22Rv1 (cell line): ENCODE measurements around the gene FYB1.

ENCODE experiments used
- CTCF ChIP-seq: fragments of 450-650 bp; IDR thresholded peaks from 2 replicates; pipeline ENCODE4 v1.5.1; 2017; ENCODE audit warnings: mild to moderate bottlenecking
- ZFX ChIP-seq: fragments of 450-650 bp; IDR thresholded peaks from 2 replicates; pipeline ENCODE4 v1.6.1; 2017; ENCODE audit warnings: antibody characterized with exemption, borderline replicate concordance

GRCh38 chr5:39082995-39083394, 136.4 kb downstream of the FYB1 start:
- TF ChIP-seq CTCF (no peak), ZFX (no peak)
